Stomach (tissue), 4 donors: ENCODE data around the gene STAMBPL1.

Experiments used
- POLR2A ChIP-seq, 4 donors: fragments of 450-650 bp; IDR thresholded peaks; one replicate each; pipeline ENCODE4 v1.6.1; 2016; ENCODE audit warnings: antibody characterized with exemption in 4 of 4, control low read depth in 2 of 4, mild to moderate bottlenecking in 1 of 4, moderate library complexity in 1 of 4
- POLR2AphosphoS5 ChIP-seq, 3 donors: sonication (generic); formaldehyde crosslinking; IDR thresholded peaks; one replicate each; pipeline ENCODE4 v1.6.1; 2016; ENCODE audit warnings: antibody characterized with exemption in 3 of 3
- TF ChIP-seq, protein P1 (sequence below), 7 experiments: fragments of 450-650 bp in 4 of 7; fragments of 200-600 bp in 3 of 7; sonication (generic) in 3 of 7; IDR thresholded peaks; one replicate each; pipeline ENCODE4 v1.5.1; 2016 to 2019; ENCODE audit warnings: antibody characterized with exemption in 7 of 7, control low read depth in 2 of 7, mild to moderate bottlenecking in 1 of 7

DNA sequence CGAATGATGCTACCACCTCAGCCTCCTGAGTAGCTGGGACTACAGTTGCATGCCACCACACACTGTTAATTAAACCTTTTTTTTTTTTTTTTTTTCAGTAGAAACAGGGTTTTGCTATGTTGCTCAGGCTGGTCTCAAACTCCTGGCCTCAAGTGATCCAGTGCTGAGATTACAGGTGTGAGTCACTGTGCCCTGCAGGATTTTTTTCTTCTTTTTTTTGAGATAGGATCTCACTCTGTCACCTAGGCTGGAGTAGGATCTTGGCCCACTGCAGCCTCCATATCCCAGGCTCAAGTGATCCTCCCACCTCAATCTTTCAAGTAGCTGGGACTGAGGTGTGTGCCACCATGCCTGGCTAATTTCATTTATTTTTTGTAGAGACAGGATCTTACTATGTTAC lies 66.2 kb downstream of the STAMBPL1 start:
- TF ChIP-seq, protein P1, sequence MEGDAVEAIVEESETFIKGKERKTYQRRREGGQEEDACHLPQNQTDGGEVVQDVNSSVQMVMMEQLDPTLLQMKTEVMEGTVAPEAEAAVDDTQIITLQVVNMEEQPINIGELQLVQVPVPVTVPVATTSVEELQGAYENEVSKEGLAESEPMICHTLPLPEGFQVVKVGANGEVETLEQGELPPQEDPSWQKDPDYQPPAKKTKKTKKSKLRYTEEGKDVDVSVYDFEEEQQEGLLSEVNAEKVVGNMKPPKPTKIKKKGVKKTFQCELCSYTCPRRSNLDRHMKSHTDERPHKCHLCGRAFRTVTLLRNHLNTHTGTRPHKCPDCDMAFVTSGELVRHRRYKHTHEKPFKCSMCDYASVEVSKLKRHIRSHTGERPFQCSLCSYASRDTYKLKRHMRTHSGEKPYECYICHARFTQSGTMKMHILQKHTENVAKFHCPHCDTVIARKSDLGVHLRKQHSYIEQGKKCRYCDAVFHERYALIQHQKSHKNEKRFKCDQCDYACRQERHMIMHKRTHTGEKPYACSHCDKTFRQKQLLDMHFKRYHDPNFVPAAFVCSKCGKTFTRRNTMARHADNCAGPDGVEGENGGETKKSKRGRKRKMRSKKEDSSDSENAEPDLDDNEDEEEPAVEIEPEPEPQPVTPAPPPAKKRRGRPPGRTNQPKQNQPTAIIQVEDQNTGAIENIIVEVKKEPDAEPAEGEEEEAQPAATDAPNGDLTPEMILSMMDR (IDR thresholded peaks at IDR 0.05) = no peak
- TF ChIP-seq POLR2A (IDR thresholded peaks at IDR 0.05) = no peak
- no peak for TF ChIP-seq POLR2AphosphoS5 (IDR thresholded peaks at IDR 0.05)
